Measurements from ENCODE around the gene BLOC1S1.

The BLOC1S1 gene

GRCh38 chr12:55715833-55716581 lies at the start of gene BLOC1S1:
BLOC1S1 (plus strand) TSS chr12:55716046; CDS start chr12:55716052, 6 bp downstream.
- H3K4me3 ChIP-seq (ENCODE audit: low read depth, low read length): peak within 1 kb of the TSS; percentile 81
- DNase-seq (ENCODE audit: low read depth, low spot score): no peak
- no peak for TF ChIP-seq CTCF (IDR thresholded peaks at IDR 0.05; ENCODE audit: insufficient read depth, low read length, missing control alignments)
- ChIA-PET CTCF (interaction anchor here (0.9 to 2.6 kb wide), 9 partner anchors 9 to 258 kb away, joined by 3 to 15 read pairs (median 5); partner anchors contain the start of gene RAB5B), POLR2A (interaction anchor here (2.5 kb wide), 1 partner anchor 13 kb away, joined by 18 read pairs; the partner anchor contains the start of gene CD63)

- H3K4me3 ChIP-seq (ENCODE audit: low read depth, low read length): no peak overlapping the region
- no peak for TF ChIP-seq CTCF (IDR thresholded peaks at IDR 0.05; ENCODE audit: insufficient read depth, low read length, missing control alignments)
- POLR2A ChIA-PET: no interaction called here
- CTCF ChIA-PET: interaction anchor here (3.1 kb wide), 1 partner anchor 10 kb away, joined by 15 read pairs; no protein-coding TSS in a partner anchor
- no peak for DNase-seq (ENCODE audit: low read depth, low spot score)
Observed at GRCh38 chr12:55666508-55666907, 49.3 kb upstream of the BLOC1S1 start.

- ChIA-PET POLR2A (no interaction called here), CTCF (interaction anchor here (6.4 kb wide), 1 partner anchor 13 kb away, joined by 44 read pairs; no protein-coding TSS in a partner anchor)
- H3K4me3 ChIP-seq (ENCODE audit: low read depth, low read length): no peak overlapping the region
- no peak for TF ChIP-seq CTCF (IDR thresholded peaks at IDR 0.05; ENCODE audit: insufficient read depth, low read length, missing control alignments)
- DNase-seq (ENCODE audit: low read depth, low spot score): no peak
Observed at GRCh38 chr12:55670276-55670675, 45.6 kb upstream of the BLOC1S1 start.

GRCh38 chr12:55671746-55672145 lies 44.1 kb upstream of the BLOC1S1 start:
- DNase-seq (ENCODE audit: low read depth, low spot score): no peak
- ChIA-PET POLR2A (no interaction called here), CTCF (interaction anchor here (0.7 to 6.4 kb wide), 2 partner anchors 15 to 64 kb away, joined by 3 to 44 read pairs; no protein-coding TSS in a partner anchor)
- no peak for TF ChIP-seq CTCF (IDR thresholded peaks at IDR 0.05; ENCODE audit: insufficient read depth, low read length, missing control alignments)
- H3K4me3 ChIP-seq (ENCODE audit: low read depth, low read length): no peak overlapping the region

GRCh38 chr12:55673638-55674037 lies 42.2 kb upstream of the BLOC1S1 start:
- DNase-seq (ENCODE audit: low read depth, low spot score): no peak
- ChIA-PET CTCF (interaction anchor here (0.9 to 6.4 kb wide), 4 partner anchors 8 to 64 kb away, joined by 3 to 44 read pairs (median 6); a partner anchor contains a TSS), POLR2A (no interaction called here)
- no peak overlapping the region for H3K4me3 ChIP-seq (ENCODE audit: low read depth, low read length)
- no peak for TF ChIP-seq CTCF (IDR thresholded peaks at IDR 0.05; ENCODE audit: insufficient read depth, low read length, missing control alignments)

- ChIA-PET CTCF (interaction anchor here (1.0 kb wide), 1 partner anchor 20 kb away, joined by 3 read pairs; no protein-coding TSS in a partner anchor), POLR2A (no interaction called here)
- no peak for DNase-seq (ENCODE audit: low read depth, low spot score)
- no peak for TF ChIP-seq CTCF (IDR thresholded peaks at IDR 0.05; ENCODE audit: insufficient read depth, low read length, missing control alignments)
- H3K4me3 ChIP-seq (ENCODE audit: low read depth, low read length): no peak overlapping the region
Observed at GRCh38 chr12:55675666-55676065, 40.2 kb upstream of the BLOC1S1 start.
